CD14-positive monocyte (primary cell): Measurements from ENCODE around the gene PZP. TPM values are rescaled to one million over a fixed set of nuclear protein-coding genes. Genes with fewer than 3 reads are reported as not detected.

Experiments used
- DNase-seq, 3 donors: peaks; one replicate each; pipeline ENCODE4 v3.0.0-alpha.2; 2011 to 2022
- H2AFZ ChIP-seq: 2 replicates; pipeline ENCODE4 v1.6.0; 2012; ENCODE audit warnings: mild to moderate bottlenecking, low read depth, low read length, inconsistent platforms; ENCODE audit not compliant: insufficient read depth, poor library complexity, severe bottlenecking
- H3K27ac ChIP-seq, 2 donors: 1 replicate in 1 of 2; 2 replicates in 1 of 2; pipeline ENCODE4 v1.5.1; 2012 to 2013; ENCODE audit warnings: low read length in 2 of 2, control low read depth in 1 of 2, inconsistent platforms in 1 of 2, low read depth in 1 of 2, mild to moderate bottlenecking in 1 of 2
- H3K27me3 ChIP-seq, 2 donors: one replicate each; pipeline versions ENCODE4 v1.6.0 to v1.6.1; 2011 to 2013; ENCODE audit warnings: low read length in 2 of 2; ENCODE audit not compliant: control insufficient read depth in 2 of 2, insufficient read depth in 2 of 2
- H3K36me3 ChIP-seq, 2 donors: replicated peaks in 1 of 2; 1 replicate in 1 of 2; 2 replicates in 1 of 2; pipeline versions ENCODE4 v1.5.1 to v1.6.1; 2012 to 2013; ENCODE audit warnings: low read length in 2 of 2, control low read depth in 1 of 2, inconsistent platforms in 1 of 2, mild to moderate bottlenecking in 1 of 2; ENCODE audit not compliant: insufficient read depth in 2 of 2, control insufficient read depth in 1 of 2
- H3K4me1 ChIP-seq, 2 donors: 1 replicate in 1 of 2; 2 replicates in 1 of 2; pipeline versions ENCODE4 v1.5.1 to v1.6.1; 2012 to 2013; ENCODE audit warnings: low read length in 2 of 2, control low read depth in 1 of 2, inconsistent platforms in 1 of 2, mild to moderate bottlenecking in 1 of 2, moderate library complexity in 1 of 2; ENCODE audit not compliant: insufficient read depth in 2 of 2, control insufficient read depth in 1 of 2
- H3K4me2 ChIP-seq: replicated peaks from 2 replicates; pipeline ENCODE3; 2012; ENCODE audit warnings: low read length, moderate library complexity, mild to moderate bottlenecking; ENCODE audit not compliant: poor library complexity, severe bottlenecking; ENCODE audit errors: extremely low read depth
- H3K4me3 ChIP-seq, 3 experiments: fragments of 200-600 bp in 1 of 3; sonication (generic) in 1 of 3; replicated peaks in 1 of 3; 1 replicate in 2 of 3; 2 replicates in 1 of 3; pipeline ENCODE4 v1.5.1; 2011 to 2013; ENCODE audit warnings: low read length in 3 of 3, mild to moderate bottlenecking in 3 of 3, control low read depth in 2 of 3, low read depth in 2 of 3, inconsistent platforms in 1 of 3, moderate library complexity in 1 of 3
- H3K79me2 ChIP-seq: 2 replicates; pipeline ENCODE4 v1.6.0; 2012; ENCODE audit warnings: mild to moderate bottlenecking, control low read depth, inconsistent platforms, low read length, moderate library complexity; ENCODE audit not compliant: insufficient read depth
- H3K9ac ChIP-seq: 2 replicates; pipeline ENCODE4 v1.6.0; 2017; ENCODE audit warnings: low read length, mild to moderate bottlenecking; ENCODE audit not compliant: insufficient read depth, poor library complexity, severe bottlenecking
- H3K9me3 ChIP-seq, 2 donors: replicated peaks in 1 of 2; 1 replicate in 1 of 2; 2 replicates in 1 of 2; pipeline versions ENCODE4 v1.5.1 to v1.6.1; 2012 to 2013; ENCODE audit warnings: low read length in 2 of 2, control low read depth in 1 of 2; ENCODE audit not compliant: control insufficient read depth in 1 of 2, insufficient read depth in 1 of 2
- H4K20me1 ChIP-seq: 2 replicates; pipeline ENCODE4 v1.6.0; 2012; ENCODE audit warnings: mild to moderate bottlenecking, low read length, control low read depth, moderate library complexity; ENCODE audit not compliant: insufficient read depth
- H3K27ac Mint-ChIP-seq, 7 donors: one replicate each; pipeline ENCODE4 v1.8.0; 2020; ENCODE audit warnings: mild to moderate bottlenecking in 7 of 7, mixed read lengths in 7 of 7, moderate library complexity in 6 of 7, inconsistent platforms in 2 of 7
- H3K27me3 Mint-ChIP-seq, 3 donors: one replicate each; pipeline ENCODE4 v1.8.0; 2021 to 2022; ENCODE audit warnings: low read depth in 3 of 3, mild to moderate bottlenecking in 3 of 3, mixed read lengths in 3 of 3, moderate library complexity in 3 of 3, inconsistent platforms in 1 of 3
- H3K36me3 Mint-ChIP-seq, 2 donors: one replicate each; pipeline ENCODE4 v1.8.0; 2020; ENCODE audit warnings: mixed read lengths in 2 of 2, inconsistent platforms in 1 of 2, mild to moderate bottlenecking in 1 of 2
- H3K4me1 Mint-ChIP-seq: one replicate; pipeline ENCODE4 v1.8.0; 2020; ENCODE audit warnings: mild to moderate bottlenecking, mixed read lengths
- H3K4me3 Mint-ChIP-seq, 2 donors: one replicate each; pipeline ENCODE4 v1.8.0; 2020; ENCODE audit warnings: mild to moderate bottlenecking in 2 of 2, mixed read lengths in 2 of 2, moderate library complexity in 1 of 2
- H3K9me3 Mint-ChIP-seq, 7 donors: one replicate each; pipeline ENCODE4 v1.8.0; 2020 to 2022; ENCODE audit warnings: mixed read lengths in 7 of 7, mild to moderate bottlenecking in 6 of 7, moderate library complexity in 6 of 7, inconsistent platforms in 2 of 7
- CTCF ChIP-seq: fragments of 200-600 bp; IDR thresholded peaks from one replicate; pipeline ENCODE4 v1.8.0; 2022; ENCODE audit warnings: antibody characterized with exemption, mild to moderate bottlenecking
- WGBS: methylation state at CpG from one replicate; pipeline ENCODE4 v1.1.5; 2013; ENCODE audit warnings: missing lambda C conversion rate; ENCODE audit not compliant: insufficient coverage; 5-methylcytosine and 5-hydroxymethylcytosine counted together
- intact Hi-C, 2 donors: fragments of 100-400 bp; cut with micrococcal nuclease; formaldehyde crosslinking; loops; one replicate each; pipeline versions ENCODE4 v1.15.0 to v1.15.1; 2023
- polyA plus RNA-seq, 3 donors: library from polyadenylated mRNA; depleted of rRNA in 1 of 3; unstranded in 2 of 3; stranded (reverse) in 1 of 3; fragments of 300-500 nt in 2 of 3; fragments of >200 nt in 1 of 3; fragmentation: Illumina TruSeq in 2 of 3; gene quantifications; 1 replicate in 2 of 3; 2 replicates in 1 of 3; pipeline ENCODE4 v1.2.3, GENCODE V29; 2012 to 2021

Gene PZP
- polyA plus RNA-seq, 3 donors, result not detected

DNA sequence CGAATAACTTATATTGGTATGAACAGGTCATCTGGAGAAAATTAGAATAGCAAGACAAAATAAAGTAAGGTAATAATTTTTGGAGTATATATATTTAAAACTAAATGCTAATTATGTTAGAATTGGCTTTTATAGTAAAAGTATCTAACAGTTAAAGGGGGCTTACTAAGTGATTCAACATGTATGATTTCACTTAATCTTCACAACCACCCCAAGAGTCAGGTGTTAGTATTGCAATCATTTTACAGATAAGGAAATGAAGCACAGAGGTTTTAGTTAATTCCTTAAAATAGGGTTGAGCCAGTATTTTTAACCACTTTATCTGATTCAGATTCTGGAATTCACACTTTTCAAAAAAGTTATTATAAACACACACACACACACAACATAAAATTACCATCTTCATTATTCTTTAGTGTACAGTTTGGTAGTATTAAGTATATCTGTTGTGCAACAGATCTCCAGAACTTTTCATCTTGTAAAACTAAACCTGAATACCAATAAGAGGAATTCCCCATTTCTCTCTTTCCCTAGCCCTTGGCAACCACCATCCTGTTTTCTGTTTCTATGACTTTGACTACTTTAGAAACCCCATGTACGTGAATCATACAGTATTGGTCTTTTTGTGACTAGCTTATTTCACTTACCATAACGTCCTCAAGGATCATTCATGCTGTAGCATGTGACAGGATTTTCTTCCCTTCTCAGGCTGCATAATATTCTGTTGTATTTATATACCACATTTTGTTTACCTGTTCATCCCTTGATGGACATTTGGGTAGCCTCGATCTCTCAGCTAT, 104.9 kb downstream of the PZP start:
- Histone ChIP-seq H2AFZ (no peak overlapping the region), H3K27ac (no peak overlapping the region), H3K4me2 (no peak overlapping the region), H4K20me1 (no peaks in the 10 kb centered on the region), H3K4me3 (no peak overlapping the region), H3K36me3 (no peaks in the 10 kb centered on the region), H3K4me1 (no peaks in the 10 kb centered on the region), H3K27me3 (no peaks in the 10 kb centered on the region), H3K9ac (no peak overlapping the region), H3K9me3 (no peaks in the 10 kb centered on the region), H3K79me2 (no peaks in the 10 kb centered on the region)
- Mint-ChIP-seq H3K9me3 (no peaks in the 10 kb centered on the region), H3K36me3 (no peaks in the 10 kb centered on the region), H3K27me3 (no peaks in the 10 kb centered on the region), H3K4me3 (no peak overlapping the region), H3K27ac (no peak overlapping the region), H3K4me1 (no peaks in the 10 kb centered on the region)
- peak in 1 of 3 donors; percentile 58 for DNase-seq
- no CpG with 5 or more reads among the region's 4 CpGs for WGBS
- no peak for TF ChIP-seq CTCF
- intact Hi-C loops, result no loop called here

GRCh38 chr12:9101018-9101687, 107.0 kb downstream of the PZP start:
- no peak overlapping the region for H3K27ac Mint-ChIP-seq
- H3K27me3 Mint-ChIP-seq, result no peaks in the 10 kb centered on the region
- no peaks in the 10 kb centered on the region for H3K9me3 Mint-ChIP-seq
- Histone ChIP-seq H2AFZ (no peak overlapping the region), H3K79me2 (no peaks in the 10 kb centered on the region), H3K36me3 (no peaks in the 10 kb centered on the region), H3K4me3 (no peak overlapping the region), H3K9ac (no peak overlapping the region), H3K27ac (no peak overlapping the region), H3K4me1 (peaks cover 3 to 8% of the 10 kb centered on the region in 2 donors), H4K20me1 (no peaks in the 10 kb centered on the region), H3K27me3 (no peaks in the 10 kb centered on the region), H3K4me2 (no peak overlapping the region), H3K9me3 (no peaks in the 10 kb centered on the region)
- H3K4me1 Mint-ChIP-seq, result peaks cover 7% of the 10 kb centered on the region
- H3K36me3 Mint-ChIP-seq, result no peaks in the 10 kb centered on the region
- no peak overlapping the region for H3K4me3 Mint-ChIP-seq
- no CpG with 5 or more reads among the region's 8 CpGs for WGBS
- no peak for DNase-seq
- intact Hi-C loops, result no loop called here
- TF ChIP-seq CTCF, result no peak
